K562 (cell line): Measurements from ENCODE around the gene LGR6. TPM values are rescaled to one million over a fixed set of nuclear protein-coding genes. Genes with fewer than 3 reads are reported as not detected.
A peak's percentile ranks its signal among the peaks of the same experiment; 100 is the strongest.

Experiments used
- CBFB ChIP-seq: sonication (generic); formaldehyde crosslinking; IDR thresholded peaks from 2 replicates; pipeline ENCODE4 v1.4.0; 2020; ENCODE audit warnings: mild to moderate bottlenecking, missing genetic modification reagents
- ELF4 ChIP-seq: fragments of 450-650 bp; formaldehyde crosslinking; IDR thresholded peaks from 2 replicates; pipeline ENCODE4 v1.4.0; 2022; ENCODE audit warnings: missing genetic modification characterization
- MLLT1 ChIP-seq, 2 experiments: fragments of 450-650 bp; IDR thresholded peaks; 2 replicates each; pipeline ENCODE4 v1.6.1; 2016
- MNT ChIP-seq, 2 experiments: fragments of 450-650 bp; conservative IDR thresholded peaks; 2 replicates each; pipeline ENCODE4 v1.6.1; 2017; ENCODE audit warnings: mild to moderate bottlenecking in 2 of 2, moderate library complexity in 2 of 2
- MTA1 ChIP-seq: fragments of 450-650 bp; IDR thresholded peaks from 2 replicates; pipeline ENCODE4 v1.6.1; 2017; ENCODE audit warnings: borderline replicate concordance
- PRPF4 ChIP-seq: fragments of 200-400 bp; formaldehyde crosslinking; IDR thresholded peaks from one replicate; pipeline ENCODE4 v1.6.1; 2017; ENCODE audit warnings: low read length, low read depth, mild to moderate bottlenecking; ENCODE audit not compliant: insufficient read depth, poor library complexity, severe bottlenecking
- SAFB ChIP-seq: fragments of 200-400 bp; formaldehyde crosslinking; IDR thresholded peaks from 2 replicates; pipeline ENCODE4 v1.6.1; 2017; ENCODE audit warnings: low read depth, low read length, borderline replicate concordance
- SMARCC2 ChIP-seq: fragments of 450-650 bp; IDR thresholded peaks from 2 replicates; pipeline ENCODE4 v1.6.1; 2017; ENCODE audit warnings: antibody characterized with exemption, moderate library complexity, mild to moderate bottlenecking, low read depth
- TCF7L2 ChIP-seq: fragments of 150-350 bp; IDR thresholded peaks from 2 replicates; pipeline ENCODE4 v1.6.1; 2016; ENCODE audit warnings: low read depth, mild to moderate bottlenecking, low read length, moderate library complexity
- U2AF2 ChIP-seq: fragments of 200-400 bp; formaldehyde crosslinking; optimal IDR thresholded peaks from 2 replicates; pipeline ENCODE3; 2017; ENCODE audit warnings: low read depth, mild to moderate bottlenecking, low read length
- XRCC5 ChIP-seq: fragments of 200-400 bp; formaldehyde crosslinking; IDR thresholded peaks from 2 replicates; pipeline ENCODE4 v1.6.1; 2017; ENCODE audit warnings: low read depth, mild to moderate bottlenecking, low read length
- ZBTB11 ChIP-seq, 3 experiments: fragments of 200-800 bp in 1 of 3; fragments of 250-450 bp in 1 of 3; fragments of 450-650 bp in 1 of 3; sonication (Bioruptor Pico) in 1 of 3; sonication (Bioruptor generic) in 1 of 3; formaldehyde crosslinking in 1 of 3; IDR thresholded peaks; 2 replicates each; pipeline versions ENCODE4 v1.6.1 to v1.8.0; 2016 to 2022; ENCODE audit warnings: mild to moderate bottlenecking in 2 of 3, missing genetic modification characterization in 2 of 3, missing compliant biosample characterization in 1 of 3, moderate library complexity in 1 of 3
- ZBTB12 ChIP-seq: fragments of 250-450 bp; sonication (Bioruptor Pico); IDR thresholded peaks from 2 replicates; pipeline ENCODE4 v1.4.0; 2020
- ZNF121 ChIP-seq: sonication (generic); formaldehyde crosslinking; conservative IDR thresholded peaks from 2 replicates; pipeline ENCODE4 v1.8.0; 2022; ENCODE audit warnings: missing genetic modification reagents
- ZNF280B ChIP-seq: fragments of 250-450 bp; sonication (Bioruptor Pico); IDR thresholded peaks from 2 replicates; pipeline ENCODE4 v1.5.1; 2021; ENCODE audit warnings: mild to moderate bottlenecking
- ZNF408 ChIP-seq: fragments of 250-450 bp; sonication (Bioruptor Pico); IDR thresholded peaks from 2 replicates; pipeline ENCODE4 v1.4.0; 2020; ENCODE audit warnings: low read depth, mild to moderate bottlenecking, moderate library complexity
- ZNF41 ChIP-seq: fragments of 250-450 bp; sonication (Bioruptor Pico); conservative IDR thresholded peaks from 2 replicates; pipeline ENCODE4 v1.4.0; 2020; ENCODE audit warnings: mild to moderate bottlenecking
- polyA plus RNA-seq, 8 experiments: library from polyadenylated mRNA; depleted of rRNA in 4 of 8; stranded (reverse) in 5 of 8; unstranded in 3 of 8; fragments of >200 nt; fragmentation: Nextera tagmentation in 2 of 8; fragmentation: Illumina TruSeq in 1 of 8; extraction: Ambion mirVana in 2 of 8; extraction: Trizol in 1 of 8; gene quantifications; 2 replicates each; pipeline versions ENCODE4 v1.2.1 to v1.2.3, GENCODE V29; 2011 to 2014; ENCODE audit warnings: inconsistent platforms in 1 of 8, missing spikeins in 1 of 8
- total RNA-seq, 7 experiments: library from RNA; depleted of rRNA in 6 of 7; stranded (reverse); fragments of >200 nt in 6 of 7; fragmentation: Illumina TruSeq in 2 of 7; extraction: Trizol in 2 of 7; gene quantifications; 2 replicates each; pipeline versions ENCODE4 v1.2.1 to v1.2.3, GENCODE V29; 2011 to 2021; ENCODE audit warnings: low replicate concordance in 1 of 7

LGR6 gene
- total and polyA plus RNA-seq, 9 of the 15 experiments (the other 6 are each of a cell fraction or from before 2014, with no cell fraction given) = 0.01 to 0.54 (median 0.17) TPM; not detected in 1

- no peak for TF ChIP-seq SMARCC2
- no peak for TF ChIP-seq ZBTB12
- TF ChIP-seq MLLT1 (IDR thresholded peaks at IDR 0.05) = no peak
- TF ChIP-seq ZNF408 (CRISPR knock-in tag) = no peak
- TF ChIP-seq ELF4 (CRISPR knock-in tag) = peak; percentile 64; the same call in 1 of the 2 replicates
- no peak for TF ChIP-seq ZNF280B (CRISPR knock-in tag)
- TF ChIP-seq MTA1 = 0 out of 2 replicates have a peak, but pooled peaks have one; percentile 62
- TF ChIP-seq ZNF41 (CRISPR knock-in tag) = 0 out of 2 replicates have a peak, but pooled peaks have one; percentile 10
- peak in 1 of 2 experiments; percentile 46; a peak in 1 of 4 replicates for TF ChIP-seq MNT (conservative IDR thresholded peaks at IDR 0.05)
- TF ChIP-seq SAFB = no peak
- TF ChIP-seq ZBTB11 (CRISPR knock-in tag; IDR thresholded peaks at IDR 0.05) = no peak
- no peak for TF ChIP-seq U2AF2
- TF ChIP-seq CBFB (CRISPR knock-in tag) = no peak
- TF ChIP-seq PRPF4 = no peak
- TF ChIP-seq TCF7L2 = no peak
- TF ChIP-seq ZNF121 (CRISPR knock-in tag) = no peak
- TF ChIP-seq XRCC5 = no peak
Measured at GRCh38 chr1:202162418-202163280, 30.9 kb upstream of the LGR6 start (continued).
